Measurements from ENCODE around the gene PMFBP1.

DNA sequence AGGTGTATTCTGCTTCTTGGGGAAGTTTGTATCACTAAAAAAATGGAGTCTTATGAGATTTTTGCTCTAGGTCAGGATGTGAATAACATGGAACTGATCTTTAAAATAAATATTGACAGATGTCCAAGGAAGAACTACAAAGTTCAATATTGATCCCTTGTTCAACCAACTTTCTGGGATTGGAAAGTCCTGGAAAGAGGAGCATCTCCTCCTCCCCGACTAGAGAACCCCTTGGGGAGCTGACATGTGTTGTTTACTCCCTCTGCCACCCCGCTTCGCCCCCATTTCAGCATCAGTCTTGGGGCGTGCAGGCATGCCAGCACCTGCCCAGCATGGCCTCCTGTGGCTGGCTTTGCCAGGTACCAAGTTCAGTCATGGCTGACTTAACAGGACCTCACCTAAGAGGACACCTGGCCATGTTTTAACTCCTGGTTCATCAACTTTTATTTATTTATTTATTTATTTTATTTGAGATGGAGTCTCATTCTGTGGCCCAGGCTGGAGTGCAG, 33.8 kb downstream of the PMFBP1 start:
- TF ChIP-seq, protein P1, sequence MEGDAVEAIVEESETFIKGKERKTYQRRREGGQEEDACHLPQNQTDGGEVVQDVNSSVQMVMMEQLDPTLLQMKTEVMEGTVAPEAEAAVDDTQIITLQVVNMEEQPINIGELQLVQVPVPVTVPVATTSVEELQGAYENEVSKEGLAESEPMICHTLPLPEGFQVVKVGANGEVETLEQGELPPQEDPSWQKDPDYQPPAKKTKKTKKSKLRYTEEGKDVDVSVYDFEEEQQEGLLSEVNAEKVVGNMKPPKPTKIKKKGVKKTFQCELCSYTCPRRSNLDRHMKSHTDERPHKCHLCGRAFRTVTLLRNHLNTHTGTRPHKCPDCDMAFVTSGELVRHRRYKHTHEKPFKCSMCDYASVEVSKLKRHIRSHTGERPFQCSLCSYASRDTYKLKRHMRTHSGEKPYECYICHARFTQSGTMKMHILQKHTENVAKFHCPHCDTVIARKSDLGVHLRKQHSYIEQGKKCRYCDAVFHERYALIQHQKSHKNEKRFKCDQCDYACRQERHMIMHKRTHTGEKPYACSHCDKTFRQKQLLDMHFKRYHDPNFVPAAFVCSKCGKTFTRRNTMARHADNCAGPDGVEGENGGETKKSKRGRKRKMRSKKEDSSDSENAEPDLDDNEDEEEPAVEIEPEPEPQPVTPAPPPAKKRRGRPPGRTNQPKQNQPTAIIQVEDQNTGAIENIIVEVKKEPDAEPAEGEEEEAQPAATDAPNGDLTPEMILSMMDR (conservative IDR thresholded peaks at IDR 0.05; ENCODE audit: low read depth, low read length) = no peak
- TF ChIP-seq, protein P2, sequence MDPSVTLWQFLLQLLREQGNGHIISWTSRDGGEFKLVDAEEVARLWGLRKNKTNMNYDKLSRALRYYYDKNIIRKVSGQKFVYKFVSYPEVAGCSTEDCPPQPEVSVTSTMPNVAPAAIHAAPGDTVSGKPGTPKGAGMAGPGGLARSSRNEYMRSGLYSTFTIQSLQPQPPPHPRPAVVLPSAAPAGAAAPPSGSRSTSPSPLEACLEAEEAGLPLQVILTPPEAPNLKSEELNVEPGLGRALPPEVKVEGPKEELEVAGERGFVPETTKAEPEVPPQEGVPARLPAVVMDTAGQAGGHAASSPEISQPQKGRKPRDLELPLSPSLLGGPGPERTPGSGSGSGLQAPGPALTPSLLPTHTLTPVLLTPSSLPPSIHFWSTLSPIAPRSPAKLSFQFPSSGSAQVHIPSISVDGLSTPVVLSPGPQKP (IDR thresholded peaks at IDR 0.05; ENCODE audit: borderline replicate concordance, low read depth, low read length) = no peak
- TF ChIP-seq SMC3 (IDR thresholded peaks at IDR 0.05; ENCODE audit: low read depth, low read length) (no peak), RAD21 (IDR thresholded peaks at IDR 0.05; ENCODE audit: low read length) (no peak), POLR2A (IDR thresholded peaks at IDR 0.05; ENCODE audit: low read depth, low read length) (no peak)

All from IMR-90 (cell line).